Endothelial cell of umbilical vein (primary cell): Measurements from ENCODE around the gene DPP7. TPM values are rescaled to one million over a fixed set of nuclear protein-coding genes. Genes with fewer than 3 reads are reported as not detected.

Source experiments
- BruUV-seq: library from RNA; stranded (reverse); fragments of 400-500 nt; replicated peaks from 2 replicates; lab custom pipeline; 2021; lab: Mats Ljungman, UMichigan
- CTCF ChIA-PET: fragments of 300-600, 350-600 bp; sonication (Branson Sonifier 250); formaldehyde crosslinking; loops from one replicate; lab custom pipeline; 2021; ENCODE audit warnings: antibody characterized with exemption, inconsistent platforms; lab: Charles Lee
- POLR2A ChIA-PET: fragments of 300-600, 350-600 bp; sonication (Branson Sonifier 250); formaldehyde crosslinking; loops from one replicate; lab custom pipeline; 2021; ENCODE audit warnings: antibody characterized with exemption, inconsistent platforms; lab: Charles Lee
- DNase-seq: peaks from one replicate; pipeline ENCODE4 v3.0.0-alpha.2; 2011; ENCODE audit warnings: low read depth, low spot score
- FAIRE-seq: peaks from 2 replicates; lab custom pipeline; 2011; peaks lifted over from hg19 to GRCh38; lab: Jason Lieb, UNC
- H2AFZ ChIP-seq: 2 replicates; pipeline ENCODE4 v1.6.0; 2012; ENCODE audit warnings: low read depth, low read length, control low read depth, inconsistent platforms
- H3K27ac ChIP-seq: 2 replicates; pipeline ENCODE4 v1.5.1; 2011; ENCODE audit warnings: low read depth, mild to moderate bottlenecking, control low read depth, low read length, moderate library complexity; ENCODE audit not compliant: insufficient read depth
- H3K27me3 ChIP-seq, 2 experiments: 2 replicates each; pipeline versions ENCODE4 v1.6.0 to v1.6.1; 2011; ENCODE audit warnings: low read length in 2 of 2, mixed read lengths in 1 of 2; ENCODE audit not compliant: control insufficient read depth in 2 of 2, insufficient read depth in 2 of 2
- H3K36me3 ChIP-seq, 2 experiments: 2 replicates in 1 of 2; 3 replicates in 1 of 2; pipeline ENCODE4 v1.5.1; 2011; ENCODE audit warnings: low read length in 2 of 2, mild to moderate bottlenecking in 1 of 2, moderate library complexity in 1 of 2; ENCODE audit not compliant: control insufficient read depth in 2 of 2, insufficient read depth in 2 of 2; ENCODE audit errors: extremely low read depth in 1 of 2
- H3K4me1 ChIP-seq: 3 replicates; pipeline ENCODE4 v1.5.1; 2011; ENCODE audit warnings: mild to moderate bottlenecking, low read length; ENCODE audit not compliant: control insufficient read depth, insufficient read depth; ENCODE audit errors: extremely low read depth
- H3K4me2 ChIP-seq: 2 replicates; pipeline ENCODE4 v1.6.1; 2011; ENCODE audit warnings: low read length, control low read depth, mixed read lengths; ENCODE audit not compliant: insufficient read depth
- H3K4me3 ChIP-seq, 3 experiments: fragments of 200-600 bp in 1 of 3; sonication (generic), shearing (Covaris generic) in 1 of 3; replicated peaks in 1 of 3; 2 replicates each; pipeline ENCODE4 v1.5.1; 2011 to 2016; ENCODE audit warnings: control low read depth in 3 of 3, low read length in 3 of 3, mild to moderate bottlenecking in 2 of 3, inconsistent platforms in 1 of 3, low read depth in 1 of 3, moderate library complexity in 1 of 3; ENCODE audit not compliant: insufficient read depth in 1 of 3
- H3K79me2 ChIP-seq: 2 replicates; pipeline ENCODE4 v1.6.0; 2012; ENCODE audit warnings: low read length, inconsistent platforms; ENCODE audit not compliant: control insufficient read depth, insufficient read depth
- H3K9ac ChIP-seq: replicated peaks from 2 replicates; pipeline ENCODE3; 2011; ENCODE audit warnings: low read length, control low read depth; ENCODE audit not compliant: insufficient read depth; ENCODE audit errors: extremely low read depth
- H3K9me1 ChIP-seq: replicated peaks from 3 replicates; pipeline ENCODE4 v1.6.0; 2011; ENCODE audit warnings: mild to moderate bottlenecking, low read length; ENCODE audit not compliant: control insufficient read depth, insufficient read depth; ENCODE audit errors: extremely low read depth
- H3K9me3 ChIP-seq: replicated peaks from 2 replicates; pipeline ENCODE4 v1.5.1; 2012; ENCODE audit warnings: low read length, inconsistent platforms; ENCODE audit not compliant: control insufficient read depth, insufficient read depth
- H4K20me1 ChIP-seq: replicated peaks from 2 replicates; pipeline ENCODE3; 2011; ENCODE audit warnings: mild to moderate bottlenecking, low read length; ENCODE audit not compliant: control insufficient read depth, insufficient read depth; ENCODE audit errors: extremely low read depth
- CTCF ChIP-seq, 2 donors: IDR thresholded peaks; 1 replicate in 1 of 2; 2 replicates in 1 of 2; pipeline ENCODE4 v1.5.1; 2011; ENCODE audit warnings: low read length in 2 of 2, mild to moderate bottlenecking in 2 of 2, moderate library complexity in 2 of 2, control low read depth in 1 of 2, inconsistent platforms in 1 of 2, low read depth in 1 of 2; ENCODE audit not compliant: insufficient read depth in 1 of 2; ENCODE audit errors: extremely low read depth in 1 of 2
- EZH2 ChIP-seq: IDR thresholded peaks from 2 replicates; pipeline ENCODE4 v1.6.1; 2012; ENCODE audit warnings: borderline replicate concordance, low read depth, mild to moderate bottlenecking, moderate library complexity, low read length, inconsistent platforms; ENCODE audit not compliant: severe bottlenecking
- FOS ChIP-seq: IDR thresholded peaks from 2 replicates; pipeline ENCODE4 v1.6.1; 2011; ENCODE audit warnings: mild to moderate bottlenecking, low read length, moderate library complexity, borderline replicate concordance; ENCODE audit not compliant: insufficient read depth
- GATA2 ChIP-seq: IDR thresholded peaks from 2 replicates; pipeline ENCODE4 v1.7.0; 2011; ENCODE audit warnings: low read depth, mild to moderate bottlenecking, moderate library complexity, mixed read lengths, low read length; ENCODE audit not compliant: insufficient read length, insufficient read depth
- JUN ChIP-seq: IDR thresholded peaks from 2 replicates; pipeline ENCODE4 v1.6.1; 2011; ENCODE audit warnings: borderline replicate concordance, low read depth; ENCODE audit not compliant: insufficient read length, insufficient read depth
- MAX ChIP-seq: IDR thresholded peaks from 2 replicates; pipeline ENCODE4 v1.6.1; 2011; ENCODE audit not compliant: insufficient read depth, insufficient read length
- MYC ChIP-seq: IDR thresholded peaks from one replicate; pipeline ENCODE4 v1.6.1; 2011; ENCODE audit warnings: mild to moderate bottlenecking, low read depth, low read length
- POLR2A ChIP-seq: IDR thresholded peaks from 2 replicates; pipeline ENCODE4 v1.6.1; 2012; ENCODE audit warnings: low read depth, mild to moderate bottlenecking, control low read depth, low read length
- POLR2AphosphoS5 ChIP-seq: IDR thresholded peaks from 2 replicates; pipeline ENCODE4 v1.6.1; 2012; ENCODE audit warnings: low read depth, mild to moderate bottlenecking, control low read depth, low read length, moderate library complexity; ENCODE audit not compliant: insufficient read depth
- dilution Hi-C: fragments of 300-500 bp; cut with MboI; formaldehyde crosslinking; loops from one replicate; pipeline ENCODE4 v1.15.0; 2019; ENCODE audit warnings: low sequenced_read_pairs; ENCODE audit not compliant: extremely low pct_ligation_motif_present
- intact Hi-C: fragments of 100-400 bp; cut with micrococcal nuclease; formaldehyde crosslinking; loops from one replicate; pipeline ENCODE4 v1.10.0; 2022
- polyA plus RNA-seq, 4 experiments: library from polyadenylated mRNA; depleted of rRNA in 3 of 4; stranded (reverse) in 3 of 4; unstranded in 1 of 4; fragments of >200 nt; gene quantifications; 2 replicates each; pipeline versions ENCODE4 v1.2.1 to v1.2.3, GENCODE V29; 2011 to 2012; ENCODE audit warnings: missing spikeins in 1 of 4
- total RNA-seq: library from RNA; stranded (reverse); gene quantifications from 2 replicates; pipeline ENCODE4 v1.2.3, GENCODE V29; 2021

The DPP7 gene
- total and polyA plus RNA-seq, 2 donors (not counting 3 experiments of a cell fraction or from before 2014, with no cell fraction given): 149 to 200 TPM

- no peak for FAIRE-seq
- H3K9ac ChIP-seq: no peak overlapping the region
- H4K20me1 ChIP-seq: no peaks in the 10 kb centered on the region
- H3K27me3 ChIP-seq: no peaks in the 10 kb centered on the region
- no TSS peak for BruUV-seq
- CTCF ChIA-PET: interaction anchor here (2.7 to 3.7 kb wide), 3 partner anchors 8 to 29 kb away, joined by 13 to 29 read pairs (median 14); partner anchors contain the start of gene NPDC1
- intact Hi-C loops: no loop called here
- no peak for TF ChIP-seq EZH2
- TF ChIP-seq POLR2AphosphoS5: no peak
- TF ChIP-seq FOS: no peak
- no peak for TF ChIP-seq GATA2
- no peak for TF ChIP-seq CTCF (IDR thresholded peaks at IDR 0.05; ENCODE audit: extremely low read depth in 1 of 2, insufficient read depth in 1 of 2, low read depth in 1 of 2, low read length in 2 of 2)
- TF ChIP-seq POLR2A: no peak
- TF ChIP-seq JUN: no peak
- TF ChIP-seq MYC: no peak
- TF ChIP-seq MAX: no peak
- no peak overlapping the region for H3K27ac ChIP-seq
- no peak overlapping the region for H2AFZ ChIP-seq
- POLR2A ChIA-PET: interaction anchor here (0.7 kb wide), 1 partner anchor 21 kb away, joined by 4 read pairs; no protein-coding TSS in a partner anchor
- H3K9me1 ChIP-seq: no peaks in the 10 kb centered on the region
- peaks cover 0 to 13% of the 10 kb centered on the region in 2 experiments for H3K36me3 ChIP-seq
- peaks cover 6% of the 10 kb centered on the region for H3K79me2 ChIP-seq
- no peak for DNase-seq
- no peaks in the 10 kb centered on the region for H3K9me3 ChIP-seq
- dilution Hi-C loops: no loop called here
- no peak overlapping the region for H3K4me3 ChIP-seq
- H3K4me2 ChIP-seq: no peak overlapping the region
- H3K4me1 ChIP-seq: peaks cover 10% of the 10 kb centered on the region
Observed at GRCh38 chr9:137075275-137075775, 39.2 kb downstream of the DPP7 start.
